KBM-7 (cell line): ENCODE measurements around the gene NTMT2.

Experiments used
- DNase-seq: peaks from one replicate; pipeline ENCODE4 v3.0.0-alpha.2; 2015
- in situ Hi-C: fragments of 300-500 bp; cut with MboI; formaldehyde crosslinking; loops from 2 replicates; pipeline ENCODE4 v1.14.3; 2020; ENCODE audit warnings: low sequenced_read_pairs, low pct_unique_long_range_greater_than_20kb, mixed read lengths

Gene NTMT2

GRCh38 chr1:170200621-170201397, 55.0 kb downstream of the NTMT2 start:
- DNase-seq = no peak
- in situ Hi-C loops = no loop called here

- DNase-seq = no peak
- in situ Hi-C loops = no loop called here
These were observed 57.9 kb downstream of the NTMT2 start for GRCh38 chr1:170203693-170204092.

- no peak for DNase-seq
- in situ Hi-C loops = no loop called here
These were observed 58.4 kb downstream of the NTMT2 start for GRCh38 chr1:170204121-170204520.

- in situ Hi-C loops = no loop called here
- no peak for DNase-seq
These were observed 59.5 kb downstream of the NTMT2 start for GRCh38 chr1:170205301-170205700.

- DNase-seq = no peak
- in situ Hi-C loops = no loop called here
These were observed 63.4 kb downstream of the NTMT2 start for GRCh38 chr1:170209125-170209524.

- in situ Hi-C loops = no loop called here
- no peak for DNase-seq
These were observed 64.4 kb downstream of the NTMT2 start for GRCh38 chr1:170210142-170210541.

GRCh38 chr1:170213596-170213995, 67.8 kb downstream of the NTMT2 start:
- in situ Hi-C loops = no loop called here
- DNase-seq = no peak

GRCh38 chr1:170214117-170215032, 68.6 kb downstream of the NTMT2 start:
- in situ Hi-C loops = no loop called here

GRCh38 chr1:170215072-170215885, 69.5 kb downstream of the NTMT2 start:
- DNase-seq = no peak
- in situ Hi-C loops = no loop called here

More at GRCh38 chr1:170214117-170215032, 68.6 kb downstream of the NTMT2 start:
- DNase-seq = no peak

- DNase-seq = no peak
- in situ Hi-C loops = no loop called here
These were observed 71.9 kb downstream of the NTMT2 start for GRCh38 chr1:170217517-170218256.

- DNase-seq = no peak
- in situ Hi-C loops = no loop called here
These were observed 72.5 kb downstream of the NTMT2 start for GRCh38 chr1:170218257-170218650.
